ENCODE results near the gene TMEM222.
A peak's percentile ranks its signal among the peaks of the same experiment; 100 is the strongest.

Gene TMEM222

GRCh38 chr1:27306892-27307761 is 14.8 kb upstream of the TMEM222 start:
- DNase-seq, result no peak

GRCh38 chr1:27307874-27308598 is 13.9 kb upstream of the TMEM222 start:
- no peak for DNase-seq

- no peak for DNase-seq
Measured at GRCh38 chr1:27314169-27314568, 7.8 kb upstream of the TMEM222 start.

GRCh38 chr1:27314737-27315136 is 7.2 kb upstream of the TMEM222 start:
- DNase-seq, result no peak

DNA sequence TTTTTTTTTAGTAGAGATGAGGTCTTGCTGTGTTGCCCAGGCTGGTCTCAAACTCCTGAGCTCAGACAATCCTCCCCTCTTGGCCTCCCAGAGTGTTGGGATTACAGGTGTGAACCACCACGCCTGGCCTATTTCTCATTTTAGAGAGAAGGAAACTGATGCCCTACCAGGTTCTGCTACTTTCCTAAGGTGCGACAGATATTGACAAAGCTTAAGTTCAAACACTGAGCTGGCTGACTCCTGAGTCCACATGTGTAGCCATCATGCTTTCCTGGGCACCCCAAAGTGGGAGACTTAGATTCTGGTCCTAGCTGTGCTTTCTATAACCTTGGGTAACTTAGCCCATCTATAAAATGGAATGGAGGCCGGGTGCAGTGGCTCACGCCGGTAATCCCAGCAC is 5.1 kb upstream of the TMEM222 start:
- no peak for DNase-seq

DNA sequence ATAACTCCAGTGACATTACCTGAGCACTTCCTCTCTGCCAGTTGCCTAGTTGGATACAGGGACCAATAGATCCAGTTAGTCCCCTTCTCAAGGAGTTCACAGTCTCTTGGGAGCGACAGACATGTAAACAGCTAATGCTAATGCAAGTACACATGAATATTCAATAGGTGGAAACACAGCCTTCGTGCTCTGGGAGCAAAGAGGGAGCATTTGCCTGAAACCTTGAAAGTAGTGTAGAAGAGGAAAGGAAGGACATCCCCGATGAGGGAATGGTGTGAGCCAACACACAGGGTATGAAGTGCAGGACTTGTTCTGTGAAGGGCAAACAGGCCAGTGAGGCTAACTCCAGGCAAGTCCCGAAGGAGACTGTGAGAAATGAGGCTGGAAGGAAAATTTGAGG is 3.8 kb upstream of the TMEM222 start:
- DNase-seq, result no peak

GRCh38 chr1:27318596-27318995 is 3.4 kb upstream of the TMEM222 start:
- DNase-seq, result no peak

GRCh38 chr1:27322569-27323240 is 742 bp downstream of the TMEM222 start:
- DNase-seq, result no peak

GRCh38 chr1:27325286-27325685 is 3.3 kb downstream of the TMEM222 start:
- no peak for DNase-seq

- DNase-seq, result no peak
Measured at GRCh38 chr1:27327964-27328363, 6.0 kb downstream of the TMEM222 start.

- peak; percentile 15 for DNase-seq
Measured at GRCh38 chr1:27330786-27331185, 8.8 kb downstream of the TMEM222 start.

DNA sequence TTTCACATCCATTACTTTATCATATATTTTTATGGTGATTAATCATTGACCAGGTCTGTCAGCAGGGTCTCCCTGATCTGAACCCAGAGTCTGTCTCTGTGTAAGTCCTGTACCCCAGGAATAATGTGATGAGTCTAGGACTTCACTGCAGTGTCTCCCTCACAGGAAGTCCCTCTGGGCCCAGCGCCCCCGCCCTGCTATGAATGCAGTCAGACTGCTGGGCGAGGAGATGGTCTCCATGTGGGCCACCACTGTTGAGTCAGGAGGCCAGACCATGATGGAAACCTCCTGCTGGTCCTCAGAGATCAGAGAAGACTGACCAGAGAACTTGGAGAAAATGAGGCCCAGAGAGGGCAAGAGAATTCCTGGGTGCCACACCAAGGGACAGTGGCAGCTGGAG is 9.5 kb downstream of the TMEM222 start:
- no peak for DNase-seq

- peak; percentile 29 for DNase-seq
Measured at GRCh38 chr1:27331922-27332321, 10.0 kb downstream of the TMEM222 start.

DNA sequence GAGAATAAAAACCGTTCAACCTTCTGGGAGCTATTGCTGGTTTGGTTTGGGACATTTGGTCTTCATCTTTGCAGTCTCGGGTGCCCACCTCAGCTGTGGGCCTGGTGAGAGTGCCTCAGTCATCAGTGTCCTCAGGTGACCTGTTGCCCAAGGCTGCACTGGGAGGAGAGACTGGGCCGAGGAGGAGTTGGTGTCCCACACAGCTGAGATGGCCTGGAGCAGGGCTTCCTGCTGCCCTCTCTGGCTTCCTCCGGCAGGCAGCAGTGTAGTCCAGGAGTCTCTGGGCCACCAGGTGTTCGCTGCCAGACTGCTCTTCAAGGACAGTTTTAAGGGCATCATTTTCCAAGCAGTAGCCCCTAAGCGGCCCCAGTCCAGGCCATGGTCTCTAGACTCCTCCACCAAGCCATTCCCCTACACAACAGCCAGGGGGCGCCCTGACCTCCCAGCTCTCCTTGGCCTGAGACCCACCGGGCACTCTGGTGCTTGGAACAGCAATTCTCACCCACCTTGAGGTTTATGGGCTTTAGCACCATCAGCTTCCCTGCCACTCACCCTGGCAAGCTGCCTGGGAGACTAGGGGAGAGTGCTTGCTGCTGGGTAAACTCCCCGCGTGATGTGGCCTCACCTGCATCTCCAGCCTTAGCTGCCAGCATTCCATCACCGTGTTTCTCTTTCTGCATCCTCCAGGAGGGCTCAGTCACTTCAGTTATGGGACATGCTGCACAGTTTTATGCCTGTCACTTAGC is 10.7 kb downstream of the TMEM222 start:
- DNase-seq, result peak; percentile 58

- peak; percentile 4 for DNase-seq
Measured at GRCh38 chr1:27333717-27334279, 11.8 kb downstream of the TMEM222 start.

- DNase-seq, result no peak
Measured at GRCh38 chr1:27335506-27336422, 13.8 kb downstream of the TMEM222 start.

DNA sequence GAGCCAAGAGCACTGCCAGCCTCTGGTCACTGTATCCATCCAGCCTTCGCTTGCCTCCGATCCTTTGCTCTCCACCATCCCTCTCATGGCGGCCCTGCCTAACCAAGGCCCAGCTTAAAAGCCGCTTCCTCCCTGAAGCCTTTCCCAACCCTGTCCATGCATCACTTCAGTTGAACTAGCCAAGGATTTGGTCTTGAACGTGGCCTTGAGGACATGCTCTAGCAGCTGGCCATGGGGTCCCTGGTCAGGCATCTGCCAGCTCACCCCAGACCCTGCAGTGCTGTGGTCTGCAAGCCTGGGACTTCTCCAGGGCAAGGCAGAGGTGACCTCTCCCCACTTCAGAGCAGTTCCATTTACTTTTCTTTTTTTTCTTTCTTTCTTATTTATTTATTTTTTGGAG is 14.8 kb downstream of the TMEM222 start:
- DNase-seq, result no peak

GRCh38 chr1:27338751-27339150 is 16.8 kb downstream of the TMEM222 start:
- DNase-seq, result no peak

DNA sequence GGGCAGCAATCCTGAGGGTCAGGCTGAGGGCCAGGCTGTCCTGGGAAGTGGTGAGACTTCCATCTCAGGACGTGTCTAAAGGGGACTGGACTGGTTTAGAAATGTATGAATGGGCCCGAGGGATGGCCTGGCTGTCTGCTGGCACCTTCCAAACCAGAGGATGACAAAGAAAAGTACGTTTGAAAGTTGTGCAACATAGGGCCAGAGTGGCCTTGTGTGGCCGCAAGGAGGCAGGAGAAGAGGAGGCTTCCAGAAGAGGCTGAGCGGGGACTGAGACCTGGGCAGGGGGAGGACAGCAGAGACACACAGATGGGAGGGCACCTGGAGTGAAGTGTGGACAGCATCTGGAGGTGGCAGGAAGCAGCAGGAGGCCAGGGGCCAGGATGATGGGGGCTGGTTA is 17.2 kb downstream of the TMEM222 start:
- DNase-seq, result no peak

DNA sequence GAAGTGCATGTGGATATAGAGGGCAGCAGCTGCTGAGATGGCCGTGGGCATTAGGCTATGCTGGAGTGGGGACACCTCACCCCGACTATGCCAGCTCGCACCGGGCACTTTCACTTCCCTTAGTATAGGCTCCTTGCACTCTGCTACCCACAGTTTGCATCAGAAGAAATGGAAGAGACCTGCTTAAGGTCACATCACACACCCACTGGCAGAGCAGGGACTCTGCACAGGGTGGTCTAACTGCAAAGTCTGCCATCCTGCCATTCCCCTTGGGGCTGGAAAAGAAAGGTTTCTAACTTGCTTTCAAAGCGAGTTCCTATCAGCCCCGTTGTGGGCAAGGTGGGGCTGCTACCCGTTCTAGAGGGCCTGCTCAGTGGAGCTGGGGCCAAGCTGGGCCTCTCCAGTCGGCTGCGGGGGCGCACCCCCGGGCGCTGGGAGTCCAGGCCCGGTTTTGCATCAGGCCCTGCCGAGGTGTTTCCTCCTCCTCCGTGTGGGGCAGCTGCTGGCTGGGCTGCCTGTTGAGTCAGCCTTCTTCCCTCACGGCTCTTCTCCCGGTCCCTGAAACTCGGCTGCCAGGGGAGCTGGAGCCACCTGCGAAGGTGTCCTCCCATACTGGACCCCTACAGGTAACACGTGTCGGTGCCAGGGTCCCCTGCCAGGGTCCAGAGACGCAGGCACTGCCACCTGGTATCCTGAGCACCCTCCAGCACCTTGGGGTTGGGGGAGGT is 19.7 kb downstream of the TMEM222 start, which contains the start of gene SYTL1:
TSS of gene SYTL1 (plus strand) at position 498 of the 728 bp plus-strand sequence. CDS start 3,313 bp downstream, outside the sequence.
- DNase-seq, result no peak

DNA sequence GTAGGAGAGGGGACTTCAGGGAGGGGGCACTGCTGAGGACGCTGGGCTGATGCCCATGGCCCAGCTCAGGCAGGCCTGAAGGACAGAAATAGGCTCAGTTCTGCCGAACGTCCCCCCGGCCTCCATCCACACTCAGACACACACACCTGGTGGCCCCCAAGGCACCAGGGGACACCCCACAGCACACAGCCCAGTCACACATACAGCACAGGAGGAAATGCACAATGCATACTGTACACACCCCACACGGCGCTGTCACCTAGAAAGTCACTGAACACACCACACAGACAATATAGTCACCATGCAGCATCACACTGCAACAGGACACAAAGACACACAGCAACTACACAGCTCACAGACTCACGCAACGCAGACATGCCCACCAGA is 20.4 kb downstream of the TMEM222 start:
- no peak for DNase-seq
